B cell (primary cell): ENCODE data around the gene TCAIM. TPM values are rescaled to one million over a fixed set of nuclear protein-coding genes. Genes with fewer than 3 reads are reported as not detected.

ENCODE experiments used
- ATAC-seq: fragments of 200-7000 bp; cut with Tn5 transposase; one replicate; pipeline ENCODE4 v1.10.0; 2021; ENCODE audit warnings: low read depth, mild to moderate bottlenecking, moderate number of reproducible peaks, moderate library complexity
- CTCF ChIA-PET: fragments of 350-600 bp; sonication (Branson Sonifier 250); formaldehyde crosslinking; loops from one replicate; lab custom pipeline; 2021; ENCODE audit warnings: antibody characterized with exemption, inconsistent platforms; lab: Charles Lee
- POLR2A ChIA-PET: fragments of 350-600 bp; sonication (Branson Sonifier 250); formaldehyde crosslinking; loops from one replicate; lab custom pipeline; 2021; ENCODE audit warnings: antibody characterized with exemption; lab: Charles Lee
- DNase-seq: peaks from one replicate; pipeline ENCODE4 v3.0.0; 2013
- H2AFZ ChIP-seq: 2 replicates; pipeline ENCODE4 v1.6.1; 2012; ENCODE audit warnings: mild to moderate bottlenecking, low read depth, low read length; ENCODE audit not compliant: insufficient read depth, poor library complexity, severe bottlenecking
- H3K27ac ChIP-seq, 2 donors: 1 replicate in 1 of 2; 2 replicates in 1 of 2; pipeline ENCODE4 v1.5.1; 2012 to 2013; ENCODE audit warnings: low read length in 2 of 2, mild to moderate bottlenecking in 2 of 2, moderate library complexity in 1 of 2
- H3K27me3 ChIP-seq, 4 experiments: fragments of 200-600 bp in 1 of 4; sonication (generic) in 1 of 4; replicated peaks in 1 of 4; 1 replicate in 2 of 4; 2 replicates in 2 of 4; pipeline versions ENCODE4 v1.6.1 to v1.7.0; 2013 to 2016; ENCODE audit warnings: low read length in 3 of 4, mild to moderate bottlenecking in 2 of 4, mixed read lengths in 1 of 4, moderate library complexity in 1 of 4; ENCODE audit not compliant: insufficient read depth in 4 of 4, control insufficient read depth in 3 of 4; ENCODE audit errors: control extremely low read depth in 1 of 4
- H3K36me3 ChIP-seq, 2 experiments: replicated peaks in 1 of 2; 1 replicate in 1 of 2; 2 replicates in 1 of 2; pipeline versions ENCODE4 v1.6.1 to v1.7.1; 2013; ENCODE audit warnings: low read length in 1 of 2; ENCODE audit not compliant: insufficient read depth in 2 of 2, control insufficient read depth in 1 of 2; ENCODE audit errors: control extremely low read depth in 1 of 2, extremely low read depth in 1 of 2
- H3K4me1 ChIP-seq, 2 donors: fragments of 200-600 bp in 1 of 2; sonication (generic) in 1 of 2; 1 replicate in 1 of 2; 2 replicates in 1 of 2; pipeline versions ENCODE4 v1.5.1 to v1.6.1; 2013 to 2017; ENCODE audit warnings: low read length in 2 of 2; ENCODE audit not compliant: control insufficient read depth in 2 of 2, insufficient read depth in 2 of 2
- H3K4me2 ChIP-seq: replicated peaks from 2 replicates; pipeline ENCODE3; 2012; ENCODE audit warnings: mild to moderate bottlenecking, low read depth, low read length; ENCODE audit not compliant: poor library complexity, severe bottlenecking
- H3K4me3 ChIP-seq, 5 experiments: fragments of 200-600 bp in 1 of 5; sonication (generic) in 1 of 5; 1 replicate in 3 of 5; 2 replicates in 2 of 5; pipeline versions ENCODE4 v1.5.1 to v1.7.0; 2011 to 2016; ENCODE audit warnings: low read length in 4 of 5, mild to moderate bottlenecking in 4 of 5, low read depth in 2 of 5, control low read depth in 1 of 5, moderate library complexity in 1 of 5; ENCODE audit not compliant: insufficient read depth in 1 of 5; ENCODE audit errors: control extremely low read depth in 1 of 5, extremely low read depth in 1 of 5
- H3K79me2 ChIP-seq: fragments of 200-600 bp; sonication (generic); one replicate; pipeline ENCODE4 v1.6.0; 2016; ENCODE audit warnings: low read length; ENCODE audit not compliant: control insufficient read depth, insufficient read depth
- H3K9ac ChIP-seq: fragments of 200-600 bp; sonication (generic); 2 replicates; pipeline ENCODE4 v1.6.1; 2017; ENCODE audit warnings: mild to moderate bottlenecking, low read length, moderate library complexity
- H3K9me3 ChIP-seq, 3 donors: one replicate each; pipeline versions ENCODE4 v1.6.1 to v1.7.1; 2013; ENCODE audit warnings: low read length in 2 of 3; ENCODE audit not compliant: control insufficient read depth in 2 of 3, insufficient read depth in 1 of 3; ENCODE audit errors: control extremely low read depth in 1 of 3
- H4K20me1 ChIP-seq: 2 replicates; pipeline ENCODE4 v1.6.0; 2012; ENCODE audit warnings: mild to moderate bottlenecking, low read length; ENCODE audit not compliant: insufficient read depth, control insufficient read depth, poor library complexity, severe bottlenecking
- H3K27ac Mint-ChIP-seq: one replicate; pipeline ENCODE4 v1.8.0; 2021; ENCODE audit warnings: mixed read lengths
- H3K27me3 Mint-ChIP-seq: one replicate; pipeline ENCODE4 v1.8.0; 2021; ENCODE audit warnings: mixed read lengths
- H3K4me1 Mint-ChIP-seq: one replicate; pipeline ENCODE4 v1.8.0; 2021; ENCODE audit warnings: mixed read lengths
- H3K4me3 Mint-ChIP-seq: one replicate; pipeline ENCODE4 v1.8.0; 2021; ENCODE audit warnings: mixed read lengths
- H3K9me3 Mint-ChIP-seq: one replicate; pipeline ENCODE4 v1.8.0; 2022; ENCODE audit warnings: mixed read lengths; ENCODE audit not compliant: insufficient read depth
- EZH2 ChIP-seq: IDR thresholded peaks from 2 replicates; pipeline ENCODE4 v1.6.1; 2012; ENCODE audit warnings: borderline replicate concordance, low read depth, mild to moderate bottlenecking, moderate library complexity, low read length; ENCODE audit not compliant: insufficient read depth, poor library complexity, severe bottlenecking
- WGBS: methylation state at CpG from one replicate; pipeline ENCODE4 v1.1.5; 2013; ENCODE audit warnings: missing lambda C conversion rate; ENCODE audit not compliant: insufficient coverage; 5-methylcytosine and 5-hydroxymethylcytosine counted together
- intact Hi-C: fragments of 100-400 bp; cut with micrococcal nuclease; formaldehyde crosslinking; loops from one replicate; pipeline ENCODE4 v1.10.0; 2022
- polyA plus RNA-seq: library from polyadenylated mRNA; depleted of rRNA; stranded (reverse); fragments of >200 nt; gene quantifications from 2 replicates; pipeline ENCODE4 v1.2.3, GENCODE V29; 2012
- total RNA-seq, 2 donors: library from RNA; stranded (reverse); fragments of 120-200 nt in 1 of 2; gene quantifications; 1 replicate in 1 of 2; 2 replicates in 1 of 2; pipeline versions ENCODE4 v1.2.3 to v1.2.4, GENCODE V29; 2013 to 2022
- TF ChIP-seq, protein P1 (sequence below): fragments of 200-600 bp; IDR thresholded peaks from one replicate; pipeline ENCODE4 v1.8.0; 2022; ENCODE audit warnings: antibody characterized with exemption, mild to moderate bottlenecking

The TCAIM gene
- total and polyA plus RNA-seq, 2 donors (not counting 1 experiment from before 2014, with no cell fraction given), result 4.3 to 15.8 TPM

DNA sequence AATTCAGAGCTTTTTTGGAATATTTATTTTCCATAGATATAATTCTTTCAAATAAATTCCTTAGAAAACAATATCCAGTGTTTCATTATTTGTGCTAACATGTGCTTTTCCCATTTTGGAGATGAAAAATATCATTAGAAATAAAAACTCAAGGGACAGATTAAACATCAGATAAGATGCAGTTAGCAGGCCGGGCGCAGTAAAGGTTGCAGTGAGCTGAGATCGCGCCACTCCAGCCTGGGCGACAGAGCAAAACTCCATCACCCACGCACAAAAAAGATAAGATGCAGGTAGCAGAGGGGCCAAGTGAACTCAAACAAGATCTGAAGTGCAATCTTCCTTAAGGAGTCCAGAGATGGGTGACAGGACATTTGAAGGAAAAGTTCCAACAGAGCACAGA lies 90.9 kb downstream of the TCAIM start:
- no peaks in the 10 kb centered on the region for H3K27me3 ChIP-seq
- ChIA-PET POLR2A (no interaction called here), CTCF (no interaction called here)
- H3K9ac ChIP-seq, result no peak overlapping the region
- no peak for ATAC-seq
- no peak overlapping the region for H3K4me3 Mint-ChIP-seq
- H3K4me1 ChIP-seq, result no peaks in the 10 kb centered on the region
- WGBS, result 87% methylated on average over 3 of the region's 6 CpGs
- no peaks in the 10 kb centered on the region for H3K9me3 ChIP-seq
- no peaks in the 10 kb centered on the region for H4K20me1 ChIP-seq
- H3K27ac ChIP-seq, result no peak overlapping the region
- H3K36me3 ChIP-seq, result no peaks in the 10 kb centered on the region
- peaks cover 6% of the 10 kb centered on the region for H3K27me3 Mint-ChIP-seq
- no peaks in the 10 kb centered on the region for H3K9me3 Mint-ChIP-seq
- H3K4me2 ChIP-seq, result no peak overlapping the region
- H3K27ac Mint-ChIP-seq, result no peak overlapping the region
- TF ChIP-seq, protein P1, sequence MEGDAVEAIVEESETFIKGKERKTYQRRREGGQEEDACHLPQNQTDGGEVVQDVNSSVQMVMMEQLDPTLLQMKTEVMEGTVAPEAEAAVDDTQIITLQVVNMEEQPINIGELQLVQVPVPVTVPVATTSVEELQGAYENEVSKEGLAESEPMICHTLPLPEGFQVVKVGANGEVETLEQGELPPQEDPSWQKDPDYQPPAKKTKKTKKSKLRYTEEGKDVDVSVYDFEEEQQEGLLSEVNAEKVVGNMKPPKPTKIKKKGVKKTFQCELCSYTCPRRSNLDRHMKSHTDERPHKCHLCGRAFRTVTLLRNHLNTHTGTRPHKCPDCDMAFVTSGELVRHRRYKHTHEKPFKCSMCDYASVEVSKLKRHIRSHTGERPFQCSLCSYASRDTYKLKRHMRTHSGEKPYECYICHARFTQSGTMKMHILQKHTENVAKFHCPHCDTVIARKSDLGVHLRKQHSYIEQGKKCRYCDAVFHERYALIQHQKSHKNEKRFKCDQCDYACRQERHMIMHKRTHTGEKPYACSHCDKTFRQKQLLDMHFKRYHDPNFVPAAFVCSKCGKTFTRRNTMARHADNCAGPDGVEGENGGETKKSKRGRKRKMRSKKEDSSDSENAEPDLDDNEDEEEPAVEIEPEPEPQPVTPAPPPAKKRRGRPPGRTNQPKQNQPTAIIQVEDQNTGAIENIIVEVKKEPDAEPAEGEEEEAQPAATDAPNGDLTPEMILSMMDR, result no peak
- TF ChIP-seq EZH2, result no peak
- no peak overlapping the region for H3K4me3 ChIP-seq
- H2AFZ ChIP-seq, result no peak overlapping the region
- no peak for DNase-seq
- no peaks in the 10 kb centered on the region for H3K4me1 Mint-ChIP-seq
- H3K79me2 ChIP-seq, result no peaks in the 10 kb centered on the region
- intact Hi-C loops, result no loop called here

DNA sequence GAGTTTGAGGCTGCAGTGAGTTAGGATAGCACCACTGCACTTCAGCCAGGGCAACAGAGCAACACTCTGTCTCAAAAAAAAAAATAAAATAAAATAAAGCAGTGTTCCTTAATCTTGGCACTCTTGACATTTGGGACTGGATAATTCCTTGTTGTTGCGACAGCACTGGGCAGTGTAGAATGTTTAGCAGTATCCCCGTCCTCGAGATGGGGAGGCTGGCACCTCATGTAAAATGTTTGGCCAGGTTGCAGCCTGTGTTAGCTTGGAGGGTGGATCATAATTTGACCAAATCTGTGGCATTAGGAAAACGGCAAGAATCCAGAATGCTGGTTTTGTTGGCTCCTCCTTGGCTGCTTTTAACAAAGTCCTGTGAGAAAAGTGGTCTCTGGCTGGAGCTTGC lies 91.9 kb downstream of the TCAIM start:
- Histone ChIP-seq H3K27me3 (no peaks in the 10 kb centered on the region), H3K4me3 (no peak overlapping the region), H3K79me2 (no peaks in the 10 kb centered on the region), H3K4me1 (no peaks in the 10 kb centered on the region), H3K4me2 (no peak overlapping the region), H2AFZ (no peak overlapping the region), H3K9ac (no peak overlapping the region), H3K27ac (no peak overlapping the region), H3K36me3 (no peaks in the 10 kb centered on the region), H3K9me3 (no peaks in the 10 kb centered on the region), H4K20me1 (no peaks in the 10 kb centered on the region)
- WGBS, result 68% methylated on average over 4 of the region's 4 CpGs
- POLR2A ChIA-PET, result no interaction called here
- Mint-ChIP-seq H3K27ac (no peak overlapping the region), H3K4me1 (no peaks in the 10 kb centered on the region), H3K4me3 (no peak overlapping the region), H3K27me3 (peaks cover 6% of the 10 kb centered on the region), H3K9me3 (no peaks in the 10 kb centered on the region)
- CTCF ChIA-PET, result no interaction called here
- TF ChIP-seq, protein P1, result no peak
- no peak for TF ChIP-seq EZH2
- no peak for DNase-seq
- intact Hi-C loops, result no loop called here
- ATAC-seq, result no peak
